Lower lobe of right lung (tissue), 2 donors: ENCODE measurements around the gene NELL1. TPM values are rescaled to one million over a fixed set of nuclear protein-coding genes. Genes with fewer than 3 reads are reported as not detected.

Source experiments
- ATAC-seq, 2 donors: fragments of 200-7000 bp; cut with Tn5 transposase; one replicate each; pipeline ENCODE4 v1.9.1; 2020 to 2022; ENCODE audit warnings: mild to moderate bottlenecking in 2 of 2, moderate library complexity in 2 of 2
- DNase-seq: peaks from one replicate; pipeline ENCODE4 v3.0.0-alpha.2; 2020
- H3K27ac ChIP-seq: fragments of 200-600 bp; one replicate; pipeline ENCODE4 v1.8.0; 2022
- H3K27me3 ChIP-seq: fragments of 200-600 bp; one replicate; pipeline ENCODE4 v1.8.0; 2022; ENCODE audit warnings: low read depth
- H3K36me3 ChIP-seq: fragments of 200-600 bp; one replicate; pipeline ENCODE4 v1.8.0; 2022; ENCODE audit warnings: mild to moderate bottlenecking
- H3K4me1 ChIP-seq: fragments of 200-600 bp; one replicate; pipeline ENCODE4 v1.8.0; 2022
- H3K4me3 ChIP-seq: fragments of 200-600 bp; one replicate; pipeline ENCODE4 v1.8.0; 2022; ENCODE audit warnings: mild to moderate bottlenecking
- H3K9me3 ChIP-seq: fragments of 200-600 bp; one replicate; pipeline ENCODE4 v1.8.0; 2022
- CTCF ChIP-seq: fragments of 200-600 bp; IDR thresholded peaks from one replicate; pipeline ENCODE4 v1.8.0; 2022; ENCODE audit warnings: antibody characterized with exemption, mild to moderate bottlenecking
- intact Hi-C: fragments of 100-400 bp; cut with DNase I; formaldehyde crosslinking; loops from one replicate; pipeline ENCODE4 v1.11.0; 2022
- total RNA-seq: library from RNA; stranded (reverse); fragmentation: NEBNext Ultra II Directional; extraction: Animal tissue kit (Norgen Biotek cat#: 25700); gene quantifications from one replicate; pipeline ENCODE4 v1.2.1, GENCODE V29; 2021
- donor health status: DM: no; HTN: yes; CAD: no; lungs with severe emphysema.

NELL1 gene
- total RNA-seq, 1 donor from 2014 or later, result 0.15 TPM

GRCh38 chr11:20910733-20911132 lies 241.3 kb downstream of the NELL1 start:
- DNase-seq, result no peak
- H3K27ac ChIP-seq, result no peak overlapping the region
- no peak for ATAC-seq
- H3K36me3 ChIP-seq, result no peaks in the 10 kb centered on the region
- H3K9me3 ChIP-seq, result no peaks in the 10 kb centered on the region
- H3K4me3 ChIP-seq, result no peak overlapping the region
- H3K4me1 ChIP-seq, result no peaks in the 10 kb centered on the region
- no peaks in the 10 kb centered on the region for H3K27me3 ChIP-seq
- TF ChIP-seq CTCF, result no peak
- intact Hi-C loops, result no loop called here

GRCh38 chr11:20912065-20912821 lies 242.9 kb downstream of the NELL1 start:
- H3K4me3 ChIP-seq, result no peak overlapping the region
- no peaks in the 10 kb centered on the region for H3K36me3 ChIP-seq
- ATAC-seq (no peak), DNase-seq (no peak)
- no peaks in the 10 kb centered on the region for H3K4me1 ChIP-seq
- no peak for TF ChIP-seq CTCF
- intact Hi-C loops, result no loop called here
- no peaks in the 10 kb centered on the region for H3K9me3 ChIP-seq
- no peaks in the 10 kb centered on the region for H3K27me3 ChIP-seq
- no peak overlapping the region for H3K27ac ChIP-seq

GRCh38 chr11:20912922-20913512 lies 243.6 kb downstream of the NELL1 start:
- DNase-seq (no peak), ATAC-seq (no peak)

GRCh38 chr11:20917306-20917705 lies 247.9 kb downstream of the NELL1 start:
- DNase-seq (no peak), ATAC-seq (no peak)
- H3K36me3 ChIP-seq, result no peaks in the 10 kb centered on the region
- intact Hi-C loops, result no loop called here
- H3K4me3 ChIP-seq, result no peak overlapping the region
- no peaks in the 10 kb centered on the region for H3K9me3 ChIP-seq
- no peaks in the 10 kb centered on the region for H3K27me3 ChIP-seq
- no peak overlapping the region for H3K27ac ChIP-seq
- H3K4me1 ChIP-seq, result no peaks in the 10 kb centered on the region
- TF ChIP-seq CTCF, result no peak

More at GRCh38 chr11:20912922-20913512, 243.6 kb downstream of the NELL1 start:
- intact Hi-C loops, result no loop called here
- no peak for TF ChIP-seq CTCF
- Histone ChIP-seq H3K9me3 (no peaks in the 10 kb centered on the region), H3K4me1 (no peaks in the 10 kb centered on the region), H3K4me3 (no peak overlapping the region), H3K27ac (no peak overlapping the region), H3K27me3 (no peaks in the 10 kb centered on the region), H3K36me3 (no peaks in the 10 kb centered on the region)

GRCh38 chr11:20926799-20927540 lies 257.6 kb downstream of the NELL1 start:
- intact Hi-C loops, result no loop called here
- H3K4me1 ChIP-seq, result no peaks in the 10 kb centered on the region
- no peaks in the 10 kb centered on the region for H3K27me3 ChIP-seq
- DNase-seq (no peak), ATAC-seq (no peak)
- TF ChIP-seq CTCF, result no peak
- no peaks in the 10 kb centered on the region for H3K9me3 ChIP-seq
- no peaks in the 10 kb centered on the region for H3K36me3 ChIP-seq
- no peak overlapping the region for H3K27ac ChIP-seq
- no peak overlapping the region for H3K4me3 ChIP-seq
